Parathyroid adenoma (tissue), 2 donors: ENCODE results near the gene BRCA2.

Source experiments
- H2AFZ ChIP-seq: fragments of 300-600 bp; sonication (generic); one replicate; pipeline ENCODE4 v1.7.0; 2017; ENCODE audit warnings: antibody characterized with exemption, mild to moderate bottlenecking
- H3K27ac ChIP-seq: fragments of 300-600 bp; sonication (generic); one replicate; pipeline ENCODE4 v1.7.0; 2017
- H3K27me3 ChIP-seq: fragments of 300-600 bp; sonication (generic); one replicate; pipeline ENCODE4 v1.7.0; 2017; ENCODE audit warnings: low read length; ENCODE audit not compliant: control insufficient read depth, insufficient read depth
- H3K36me3 ChIP-seq: fragments of 300-600 bp; sonication (generic); one replicate; pipeline ENCODE4 v1.7.0; 2017; ENCODE audit warnings: low read length; ENCODE audit not compliant: control insufficient read depth, insufficient read depth
- H3K4me1 ChIP-seq: fragments of 300-600 bp; sonication (generic); one replicate; pipeline ENCODE4 v1.7.0; 2017; ENCODE audit warnings: control low read depth
- H3K4me2 ChIP-seq: fragments of 300-600 bp; sonication (generic); one replicate; pipeline ENCODE4 v1.7.0; 2017; ENCODE audit warnings: low read length
- H3K4me3 ChIP-seq: fragments of 300-600 bp; sonication (generic); one replicate; pipeline ENCODE4 v1.7.0; 2017; ENCODE audit warnings: low read depth, low read length
- H3K79me2 ChIP-seq: fragments of 300-600 bp; sonication (generic); one replicate; pipeline ENCODE4 v1.7.0; 2017; ENCODE audit warnings: control low read depth
- H3K9ac ChIP-seq: fragments of 300-600 bp; sonication (generic); one replicate; pipeline ENCODE4 v1.7.0; 2017; ENCODE audit warnings: mild to moderate bottlenecking
- H3K9me3 ChIP-seq: fragments of 300-600 bp; sonication (generic); one replicate; pipeline ENCODE4 v1.7.0; 2017; ENCODE audit warnings: low read length; ENCODE audit not compliant: control insufficient read depth
- TF ChIP-seq, protein P1 (sequence below): fragments of 300-600 bp; sonication (generic); IDR thresholded peaks from one replicate; pipeline ENCODE4 v1.7.0; 2017; ENCODE audit warnings: antibody characterized with exemption, mild to moderate bottlenecking
- donor health status: primary hyperparathyroidism.

The BRCA2 gene

DNA sequence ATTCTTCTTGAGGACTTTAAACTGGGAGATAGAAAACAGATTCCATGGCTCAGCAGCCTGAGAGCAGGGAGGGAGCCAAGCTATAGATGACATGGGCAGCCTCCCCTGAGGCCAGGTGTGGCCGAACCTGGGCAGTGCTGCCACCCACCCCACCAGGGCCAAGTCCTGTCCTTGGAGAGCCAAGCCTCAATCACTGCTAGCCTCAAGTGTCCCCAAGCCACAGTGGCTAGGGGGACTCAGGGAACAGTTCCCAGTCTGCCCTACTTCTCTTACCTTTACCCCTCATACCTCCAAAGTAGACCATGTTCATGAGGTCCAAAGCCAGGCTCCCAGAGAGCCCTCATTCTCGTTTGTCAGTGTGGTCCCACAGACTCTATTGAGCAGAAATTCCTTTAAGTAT lies 104.6 kb downstream of the BRCA2 start:
- Histone ChIP-seq H3K27ac (no peak overlapping the region), H3K9ac (no peak overlapping the region), H3K4me3 (no peak overlapping the region), H3K27me3 (no peaks in the 10 kb centered on the region), H3K79me2 (no peaks in the 10 kb centered on the region), H3K4me1 (no peaks in the 10 kb centered on the region), H3K9me3 (no peaks in the 10 kb centered on the region), H2AFZ (no peak overlapping the region), H3K4me2 (no peak overlapping the region), H3K36me3 (no peaks in the 10 kb centered on the region)
- TF ChIP-seq, protein P1, sequence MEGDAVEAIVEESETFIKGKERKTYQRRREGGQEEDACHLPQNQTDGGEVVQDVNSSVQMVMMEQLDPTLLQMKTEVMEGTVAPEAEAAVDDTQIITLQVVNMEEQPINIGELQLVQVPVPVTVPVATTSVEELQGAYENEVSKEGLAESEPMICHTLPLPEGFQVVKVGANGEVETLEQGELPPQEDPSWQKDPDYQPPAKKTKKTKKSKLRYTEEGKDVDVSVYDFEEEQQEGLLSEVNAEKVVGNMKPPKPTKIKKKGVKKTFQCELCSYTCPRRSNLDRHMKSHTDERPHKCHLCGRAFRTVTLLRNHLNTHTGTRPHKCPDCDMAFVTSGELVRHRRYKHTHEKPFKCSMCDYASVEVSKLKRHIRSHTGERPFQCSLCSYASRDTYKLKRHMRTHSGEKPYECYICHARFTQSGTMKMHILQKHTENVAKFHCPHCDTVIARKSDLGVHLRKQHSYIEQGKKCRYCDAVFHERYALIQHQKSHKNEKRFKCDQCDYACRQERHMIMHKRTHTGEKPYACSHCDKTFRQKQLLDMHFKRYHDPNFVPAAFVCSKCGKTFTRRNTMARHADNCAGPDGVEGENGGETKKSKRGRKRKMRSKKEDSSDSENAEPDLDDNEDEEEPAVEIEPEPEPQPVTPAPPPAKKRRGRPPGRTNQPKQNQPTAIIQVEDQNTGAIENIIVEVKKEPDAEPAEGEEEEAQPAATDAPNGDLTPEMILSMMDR, result no peak

DNA sequence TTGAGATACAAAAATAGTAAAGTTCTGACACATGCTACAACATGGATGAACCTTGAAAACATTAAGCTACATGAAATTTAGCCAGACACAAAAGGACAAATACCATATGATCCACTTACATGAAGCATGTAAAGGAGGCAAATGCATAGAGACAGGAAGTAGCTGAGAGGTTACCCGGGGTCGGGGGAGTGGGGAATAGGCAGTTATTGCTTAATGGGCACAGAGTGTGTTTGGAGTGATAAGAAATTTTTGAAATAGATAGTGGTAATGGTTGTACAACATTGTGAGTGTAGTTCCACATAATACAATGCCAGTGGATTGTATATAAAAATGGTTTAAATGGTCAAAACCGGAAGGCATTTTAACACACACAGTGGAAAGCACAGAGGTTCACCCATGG lies 108.3 kb downstream of the BRCA2 start:
- H3K4me3 ChIP-seq, result no peak overlapping the region
- no peaks in the 10 kb centered on the region for H3K9me3 ChIP-seq
- no peaks in the 10 kb centered on the region for H3K27me3 ChIP-seq
- H3K27ac ChIP-seq, result no peak overlapping the region
- TF ChIP-seq, protein P1, result no peak
- no peak overlapping the region for H3K4me2 ChIP-seq
- no peak overlapping the region for H2AFZ ChIP-seq
- H3K9ac ChIP-seq, result no peak overlapping the region
- H3K36me3 ChIP-seq, result no peaks in the 10 kb centered on the region
- no peaks in the 10 kb centered on the region for H3K4me1 ChIP-seq
- H3K79me2 ChIP-seq, result no peaks in the 10 kb centered on the region

DNA sequence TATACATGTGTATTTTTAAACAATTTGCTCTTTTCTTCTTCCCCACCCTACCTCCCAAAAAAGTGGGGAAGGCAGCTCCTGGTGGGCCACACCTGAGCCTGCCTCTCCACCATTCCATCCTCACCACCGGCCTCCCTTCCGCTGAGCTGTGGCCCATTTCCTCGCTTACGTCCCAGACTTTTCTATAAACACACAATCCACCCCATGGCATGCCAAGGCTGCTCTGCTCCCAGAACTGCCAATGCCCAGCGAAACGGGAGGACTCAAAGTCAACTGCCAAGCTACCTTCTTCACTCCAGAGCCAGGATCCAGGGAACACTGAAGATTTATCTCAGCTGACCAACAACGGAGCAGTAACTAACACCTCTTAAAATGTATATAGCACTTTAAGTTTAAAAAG lies 109.8 kb downstream of the BRCA2 start:
- Histone ChIP-seq H3K9me3 (no peaks in the 10 kb centered on the region), H3K4me3 (no peak overlapping the region), H3K27me3 (no peaks in the 10 kb centered on the region), H3K79me2 (no peaks in the 10 kb centered on the region), H3K4me1 (no peaks in the 10 kb centered on the region), H3K36me3 (no peaks in the 10 kb centered on the region), H3K9ac (no peak overlapping the region), H3K4me2 (no peak overlapping the region), H3K27ac (no peak overlapping the region), H2AFZ (no peak overlapping the region)
- TF ChIP-seq, protein P1, result no peak

DNA sequence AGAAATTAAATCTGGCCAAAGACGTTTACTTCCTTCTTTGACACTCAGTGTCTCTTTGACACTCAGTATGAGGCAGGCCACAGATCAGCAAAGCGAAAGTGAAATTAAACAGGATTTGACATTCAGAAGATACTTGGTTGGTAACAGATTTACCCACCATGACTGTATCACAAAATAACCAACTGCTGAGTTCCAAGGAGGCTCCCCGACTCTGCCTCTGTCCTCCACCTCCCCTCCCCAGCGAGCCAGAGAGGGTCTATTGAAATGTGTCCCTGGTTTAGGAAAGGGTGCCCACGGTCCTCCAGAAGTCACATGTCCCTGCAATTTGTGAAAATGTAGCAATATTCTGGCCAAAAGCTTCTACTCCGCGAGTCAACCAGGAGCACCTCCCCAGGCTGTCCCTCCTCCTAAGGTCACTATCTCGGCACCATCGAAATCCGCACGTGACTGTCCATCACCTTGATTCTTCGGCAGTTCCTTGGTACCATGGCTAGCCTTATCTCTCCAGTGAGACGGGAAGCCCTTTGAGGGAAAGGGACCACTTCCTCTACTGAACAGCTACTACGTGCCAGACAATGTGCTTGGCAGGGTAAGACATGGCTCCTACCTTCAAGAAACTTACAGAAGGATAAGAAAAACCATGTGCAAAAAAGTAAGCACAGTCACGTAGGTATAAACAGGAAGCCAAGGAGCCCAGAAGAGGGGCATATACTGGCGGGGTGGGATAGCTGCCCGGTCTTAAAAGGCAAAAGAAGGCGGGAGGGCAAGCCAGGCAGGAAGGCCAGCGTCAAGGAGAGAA lies 111.1 kb downstream of the BRCA2 start:
- no peaks in the 10 kb centered on the region for H3K36me3 ChIP-seq
- no peak overlapping the region for H3K9ac ChIP-seq
- peak overlapping the region; percentile 19 for H2AFZ ChIP-seq
- no peaks in the 10 kb centered on the region for H3K9me3 ChIP-seq
- no peaks in the 10 kb centered on the region for H3K79me2 ChIP-seq
- TF ChIP-seq, protein P1, result no peak
- no peaks in the 10 kb centered on the region for H3K4me1 ChIP-seq
- H3K4me2 ChIP-seq, result peak overlapping the region; percentile 88
- H3K27me3 ChIP-seq, result no peaks in the 10 kb centered on the region
- H3K4me3 ChIP-seq, result peak overlapping the region; percentile 66
- H3K27ac ChIP-seq, result peak overlapping the region; percentile 56
